Body of pancreas (tissue), 4 donors: Measurements from ENCODE around the gene LALBA.

Experiments used
- POLR2A ChIP-seq, 3 donors: fragments of 450-650 bp; IDR thresholded peaks; one replicate each; pipeline ENCODE4 v1.6.1; 2016; ENCODE audit warnings: antibody characterized with exemption in 3 of 3, mild to moderate bottlenecking in 2 of 3
- TF ChIP-seq, protein P1 (sequence below), 7 experiments: fragments of 450-650 bp in 4 of 7; fragments of 200-600 bp in 3 of 7; sonication (generic) in 3 of 7; IDR thresholded peaks; one replicate each; pipeline ENCODE4 v1.5.1; 2016 to 2019; ENCODE audit warnings: antibody characterized with exemption in 7 of 7

DNA sequence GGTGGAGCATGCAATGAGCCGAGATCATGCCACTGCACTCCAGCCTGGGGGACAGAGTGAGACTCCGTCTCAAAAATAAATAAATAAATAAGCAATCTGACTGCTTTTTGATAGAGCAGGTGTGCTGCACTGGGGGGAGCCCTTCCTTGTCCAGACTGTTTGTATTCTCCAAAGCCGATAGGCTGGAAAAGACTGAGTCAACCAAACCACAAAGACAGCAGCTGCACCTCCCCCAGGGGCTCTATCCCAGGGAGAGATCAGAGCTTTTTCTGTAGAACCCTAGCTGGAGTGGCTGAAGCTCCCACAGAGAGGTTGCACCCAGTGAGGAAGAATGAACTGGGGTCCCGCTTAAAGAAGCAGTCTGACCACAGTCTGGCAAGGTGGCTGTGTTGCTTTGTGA is 45.8 kb upstream of the LALBA start:
- TF ChIP-seq, protein P1, sequence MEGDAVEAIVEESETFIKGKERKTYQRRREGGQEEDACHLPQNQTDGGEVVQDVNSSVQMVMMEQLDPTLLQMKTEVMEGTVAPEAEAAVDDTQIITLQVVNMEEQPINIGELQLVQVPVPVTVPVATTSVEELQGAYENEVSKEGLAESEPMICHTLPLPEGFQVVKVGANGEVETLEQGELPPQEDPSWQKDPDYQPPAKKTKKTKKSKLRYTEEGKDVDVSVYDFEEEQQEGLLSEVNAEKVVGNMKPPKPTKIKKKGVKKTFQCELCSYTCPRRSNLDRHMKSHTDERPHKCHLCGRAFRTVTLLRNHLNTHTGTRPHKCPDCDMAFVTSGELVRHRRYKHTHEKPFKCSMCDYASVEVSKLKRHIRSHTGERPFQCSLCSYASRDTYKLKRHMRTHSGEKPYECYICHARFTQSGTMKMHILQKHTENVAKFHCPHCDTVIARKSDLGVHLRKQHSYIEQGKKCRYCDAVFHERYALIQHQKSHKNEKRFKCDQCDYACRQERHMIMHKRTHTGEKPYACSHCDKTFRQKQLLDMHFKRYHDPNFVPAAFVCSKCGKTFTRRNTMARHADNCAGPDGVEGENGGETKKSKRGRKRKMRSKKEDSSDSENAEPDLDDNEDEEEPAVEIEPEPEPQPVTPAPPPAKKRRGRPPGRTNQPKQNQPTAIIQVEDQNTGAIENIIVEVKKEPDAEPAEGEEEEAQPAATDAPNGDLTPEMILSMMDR (IDR thresholded peaks at IDR 0.05) = no peak
- no peak for TF ChIP-seq POLR2A (IDR thresholded peaks at IDR 0.05)
